A673 (cell line): Measurements from ENCODE around the gene UBALD2. TPM values are rescaled to one million over a fixed set of nuclear protein-coding genes. Genes with fewer than 3 reads are reported as not detected.

Experiments used
- BruUV-seq: library from RNA; stranded (reverse); fragments of 400-500 nt; replicated peaks from 2 replicates; lab custom pipeline; 2021; lab: Mats Ljungman, UMichigan
- CTCF ChIA-PET: fragments of 300-600 bp; sonication (Branson Sonifier 250); formaldehyde crosslinking; loops from one replicate; lab custom pipeline; 2022; ENCODE audit warnings: antibody characterized with exemption; lab: Charles Lee
- POLR2A ChIA-PET: fragments of 300-600 bp; sonication (Branson Sonifier 250); formaldehyde crosslinking; loops from one replicate; lab custom pipeline; 2022; ENCODE audit warnings: antibody characterized with exemption; ENCODE audit not compliant: low non-redundant PET; lab: Charles Lee
- DNase-seq: peaks from one replicate; pipeline ENCODE4 v3.0.0-alpha.2; 2015; ENCODE audit warnings: low spot score
- H3K27ac ChIP-seq: fragments of 200-600 bp; sonication (generic); 2 replicates; pipeline ENCODE4 v1.5.1; 2016; ENCODE audit warnings: mixed run types, low read depth, mild to moderate bottlenecking, mixed read lengths, antibody characterized with exemption, low read length; ENCODE audit not compliant: poor library complexity, severe bottlenecking
- H3K27me3 ChIP-seq: fragments of 200-600 bp; sonication (generic); replicated peaks from 2 replicates; pipeline ENCODE4 v1.6.1; 2017; ENCODE audit warnings: mixed run types, low read depth, mild to moderate bottlenecking, mixed read lengths, antibody characterized with exemption, low read length; ENCODE audit not compliant: insufficient read depth, poor library complexity
- H3K36me3 ChIP-seq: fragments of 200-600 bp; sonication (generic); 2 replicates; pipeline ENCODE4 v1.6.1; 2016; ENCODE audit warnings: mixed run types, mild to moderate bottlenecking, mixed read lengths, antibody characterized with exemption, low read length; ENCODE audit not compliant: insufficient read depth, poor library complexity, severe bottlenecking
- H3K4me1 ChIP-seq: fragments of 200-600 bp; sonication (generic); 2 replicates; pipeline ENCODE4 v1.6.1; 2017; ENCODE audit warnings: mixed run types, mild to moderate bottlenecking, mixed read lengths, antibody characterized with exemption, low read length; ENCODE audit not compliant: insufficient read depth, poor library complexity, severe bottlenecking
- H3K4me3 ChIP-seq: fragments of 200-600 bp; sonication (generic); 2 replicates; pipeline ENCODE4 v1.5.1; 2016; ENCODE audit warnings: low read depth, mixed run types, mild to moderate bottlenecking, mixed read lengths, low read length; ENCODE audit not compliant: poor library complexity, severe bottlenecking
- H3K9me3 ChIP-seq: fragments of 200-600 bp; sonication (generic); 2 replicates; pipeline ENCODE4 v1.6.1; 2016; ENCODE audit warnings: mixed run types, low read depth, mild to moderate bottlenecking, mixed read lengths, antibody characterized with exemption, low read length; ENCODE audit not compliant: poor library complexity, severe bottlenecking
- EZH2 ChIP-seq: fragments of 200-600 bp; sonication (generic); IDR thresholded peaks from 2 replicates; pipeline ENCODE4 v1.6.1; 2017; ENCODE audit warnings: borderline replicate concordance, low read depth, mild to moderate bottlenecking, mixed read lengths, antibody characterized with exemption, low read length; ENCODE audit not compliant: poor library complexity, severe bottlenecking
- intact Hi-C: fragments of 100-400 bp; cut with micrococcal nuclease; formaldehyde crosslinking; loops from one replicate; pipeline ENCODE4 v1.10.0; 2022; ENCODE audit not compliant: unreplicated experiment
- total RNA-seq: library from RNA; stranded (reverse); gene quantifications from 2 replicates; pipeline ENCODE4 v1.2.3, GENCODE V29; 2021
- TF ChIP-seq, protein P1 (sequence below): fragments of 300-800, 200-600 bp; sonication (generic); conservative IDR thresholded peaks from 2 replicates; pipeline ENCODE4 v1.5.1; 2017; ENCODE audit warnings: low read depth, mild to moderate bottlenecking, antibody characterized with exemption, low read length, moderate library complexity, mixed read lengths

UBALD2 gene
- total RNA-seq, 1 experiment from 2014 or later = 46.5 TPM

DNA sequence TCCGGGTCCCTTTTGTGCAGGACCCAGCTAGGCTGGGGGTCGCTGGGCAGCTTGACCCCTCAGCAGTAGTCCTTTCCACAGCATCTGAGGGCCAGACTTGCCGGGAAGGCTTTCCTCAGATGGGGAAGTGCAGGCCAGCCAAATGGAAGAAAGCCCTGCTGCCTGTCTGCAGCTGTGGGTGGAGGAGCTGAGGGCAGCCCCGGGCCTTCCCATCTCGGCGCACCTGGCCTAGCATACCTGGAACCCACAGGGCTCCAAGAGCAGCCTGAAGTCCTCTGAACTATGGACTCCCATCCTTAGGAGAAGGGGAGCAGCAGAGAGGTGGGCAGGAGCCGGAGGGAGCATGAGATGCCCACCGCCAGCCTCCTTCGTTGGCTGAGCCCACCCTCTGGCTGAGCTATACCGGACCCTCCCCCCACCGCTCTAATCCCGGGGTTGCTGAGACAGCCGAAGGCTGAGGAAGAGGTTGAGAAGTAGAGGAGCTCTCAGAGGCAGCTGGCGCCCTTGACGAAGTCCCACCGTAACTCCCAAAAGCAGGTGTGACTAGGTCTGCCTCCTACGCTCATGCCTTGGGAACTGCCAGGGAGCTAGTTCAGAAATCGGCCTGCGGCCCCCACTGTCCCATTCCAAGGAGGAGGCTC lies 13.2 kb downstream of the UBALD2 start:
- TF ChIP-seq, protein P1, sequence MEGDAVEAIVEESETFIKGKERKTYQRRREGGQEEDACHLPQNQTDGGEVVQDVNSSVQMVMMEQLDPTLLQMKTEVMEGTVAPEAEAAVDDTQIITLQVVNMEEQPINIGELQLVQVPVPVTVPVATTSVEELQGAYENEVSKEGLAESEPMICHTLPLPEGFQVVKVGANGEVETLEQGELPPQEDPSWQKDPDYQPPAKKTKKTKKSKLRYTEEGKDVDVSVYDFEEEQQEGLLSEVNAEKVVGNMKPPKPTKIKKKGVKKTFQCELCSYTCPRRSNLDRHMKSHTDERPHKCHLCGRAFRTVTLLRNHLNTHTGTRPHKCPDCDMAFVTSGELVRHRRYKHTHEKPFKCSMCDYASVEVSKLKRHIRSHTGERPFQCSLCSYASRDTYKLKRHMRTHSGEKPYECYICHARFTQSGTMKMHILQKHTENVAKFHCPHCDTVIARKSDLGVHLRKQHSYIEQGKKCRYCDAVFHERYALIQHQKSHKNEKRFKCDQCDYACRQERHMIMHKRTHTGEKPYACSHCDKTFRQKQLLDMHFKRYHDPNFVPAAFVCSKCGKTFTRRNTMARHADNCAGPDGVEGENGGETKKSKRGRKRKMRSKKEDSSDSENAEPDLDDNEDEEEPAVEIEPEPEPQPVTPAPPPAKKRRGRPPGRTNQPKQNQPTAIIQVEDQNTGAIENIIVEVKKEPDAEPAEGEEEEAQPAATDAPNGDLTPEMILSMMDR = no peak
- TF ChIP-seq EZH2 = no peak
- no peaks in the 10 kb centered on the region for H3K4me1 ChIP-seq
- H3K27ac ChIP-seq = no peak overlapping the region
- no peaks in the 10 kb centered on the region for H3K27me3 ChIP-seq
- intact Hi-C loops = no loop called here
- no peak overlapping the region for H3K4me3 ChIP-seq
- BruUV-seq = no TSS peak
- H3K9me3 ChIP-seq = no peaks in the 10 kb centered on the region
- DNase-seq = no peak
- ChIA-PET POLR2A (interaction anchor here (0.5 to 0.7 kb wide), 2 partner anchors 14 to 230 kb away, joined by 3 read pairs; no protein-coding TSS in a partner anchor), CTCF (interaction anchor here (0.6 to 3.0 kb wide), 3 partner anchors 157 to 1000 kb away, joined by 3 to 21 read pairs (median 3); no protein-coding TSS in a partner anchor)
- H3K36me3 ChIP-seq = no peaks in the 10 kb centered on the region

DNA sequence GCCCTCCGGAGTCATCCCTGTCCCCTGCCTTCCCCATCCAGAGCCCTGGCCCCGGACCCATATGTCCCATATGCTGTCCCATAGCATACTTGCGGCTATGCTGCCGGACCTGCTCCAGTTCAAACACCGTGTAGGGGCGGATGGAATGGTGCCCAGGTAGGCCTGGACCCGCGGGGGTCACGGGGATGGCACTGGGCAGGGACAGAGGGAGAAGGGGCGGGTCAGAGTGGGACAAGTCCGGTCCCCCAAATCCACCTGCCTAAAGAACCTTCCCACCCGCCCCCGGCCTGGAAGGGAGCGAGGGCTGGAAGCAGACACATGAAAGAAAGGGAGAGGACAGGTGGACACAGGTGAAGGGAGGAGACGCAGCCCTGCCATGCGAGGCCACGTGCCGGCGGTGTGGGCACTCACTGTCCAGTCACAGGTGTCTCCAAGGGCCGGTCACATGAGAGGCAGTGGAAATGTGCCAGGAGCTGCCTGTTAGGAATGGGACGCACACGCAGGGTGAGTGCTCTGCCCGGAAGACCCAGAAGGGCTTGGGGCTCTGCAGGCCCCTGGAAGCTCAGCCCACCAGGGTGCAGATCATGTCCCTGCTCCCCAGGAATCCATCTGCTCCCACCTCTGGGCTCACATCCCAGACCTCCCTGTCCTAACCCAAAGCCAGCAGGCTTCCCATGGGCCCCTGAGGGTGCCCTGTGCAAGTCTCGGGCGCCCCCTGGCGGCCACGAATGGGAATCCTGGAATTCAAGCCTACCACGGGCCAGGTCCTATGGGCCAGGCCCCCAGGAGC lies 14.0 kb downstream of the UBALD2 start:
- no peaks in the 10 kb centered on the region for H3K4me1 ChIP-seq
- H3K9me3 ChIP-seq = no peaks in the 10 kb centered on the region
- no peaks in the 10 kb centered on the region for H3K36me3 ChIP-seq
- no peaks in the 10 kb centered on the region for H3K27me3 ChIP-seq
- ChIA-PET POLR2A (no interaction called here), CTCF (interaction anchor here (0.6 to 3.0 kb wide), 15 partner anchors 8 to 1001 kb away, joined by 3 to 21 read pairs (median 4); partner anchors contain the start of genes CDK3 and UBALD2)
- no TSS peak for BruUV-seq
- intact Hi-C loops = loop anchor here (1.0 kb wide), 2 partner anchors 158 to 265 kb away; no protein-coding TSS in a partner anchor
- no peak for TF ChIP-seq EZH2
- TF ChIP-seq, protein P1 = peak; percentile 97
- no peak overlapping the region for H3K4me3 ChIP-seq
- DNase-seq = peak; percentile 86
- no peak overlapping the region for H3K27ac ChIP-seq

DNA sequence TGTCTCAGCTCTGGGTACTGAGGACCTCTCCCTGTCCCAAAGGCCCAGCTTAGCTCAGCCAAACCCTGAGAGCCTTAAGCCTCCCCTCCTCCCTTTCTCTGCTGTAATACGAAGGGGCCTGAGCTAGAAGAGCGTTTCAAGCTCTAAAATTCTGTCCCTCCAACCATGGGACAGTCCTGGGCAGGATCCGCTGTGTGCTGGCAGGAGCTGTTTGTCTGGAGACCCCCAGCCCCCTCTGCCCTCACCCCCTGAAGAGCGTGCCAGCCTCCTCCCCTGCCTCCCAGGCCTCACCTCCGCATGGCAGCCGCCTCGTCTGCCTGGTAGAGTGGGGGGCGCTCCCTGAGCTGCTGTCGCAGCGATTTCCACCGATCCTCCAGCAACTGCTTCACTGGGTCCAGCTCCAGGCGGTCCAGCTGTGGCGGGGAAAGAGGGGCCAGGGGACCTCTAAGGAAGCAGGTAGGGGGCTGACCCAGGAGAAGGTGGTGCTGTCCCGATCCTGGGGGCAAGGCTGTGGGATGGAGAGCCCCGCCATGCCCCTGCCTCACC lies 14.7 kb downstream of the UBALD2 start:
- no TSS peak for BruUV-seq
- no peak for TF ChIP-seq EZH2
- TF ChIP-seq, protein P1 = no peak
- H3K9me3 ChIP-seq = no peaks in the 10 kb centered on the region
- H3K27me3 ChIP-seq = no peaks in the 10 kb centered on the region
- H3K36me3 ChIP-seq = no peaks in the 10 kb centered on the region
- H3K4me3 ChIP-seq = no peak overlapping the region
- H3K4me1 ChIP-seq = no peaks in the 10 kb centered on the region
- no peak overlapping the region for H3K27ac ChIP-seq
- intact Hi-C loops = loop anchor here (1.0 kb wide), 2 partner anchors 159 to 266 kb away; no protein-coding TSS in a partner anchor
- DNase-seq = no peak
- ChIA-PET POLR2A (no interaction called here), CTCF (interaction anchor here (0.5 to 3.0 kb wide), 14 partner anchors 9 to 432 kb away, joined by 3 to 21 read pairs (median 4); partner anchors contain the start of genes CDK3 and UBALD2)
